ENCODE data around the gene SOX18. TPM values are rescaled to one million over a fixed set of nuclear protein-coding genes. Genes with fewer than 3 reads are reported as not detected.
A peak's percentile ranks its signal among the peaks of the same experiment; 100 is the strongest.

The SOX18 gene
- total and polyA plus RNA-seq, 2 of the 13 experiments (the other 11 are each of a cell fraction or from before 2014, with no cell fraction given), result 1.6 to 1.9 TPM

GRCh38 chr20:64055893-64056638 lies 6.6 kb upstream of the SOX18 start (continued):
- TF ChIP-seq ZUFSP (CRISPR knock-in tag; IDR thresholded peaks at IDR 0.05; ENCODE audit: borderline replicate concordance) (no peak), ZSCAN5A (CRISPR knock-in tag; IDR thresholded peaks at IDR 0.05; ENCODE audit: borderline replicate concordance) (no peak), RCOR2 (CRISPR knock-in tag; IDR thresholded peaks at IDR 0.05) (peak; percentile 98), ZNF800 (CRISPR knock-in tag; IDR thresholded peaks at IDR 0.05) (peak; percentile 80), HNF4G (IDR thresholded peaks at IDR 0.05; ENCODE audit: borderline replicate concordance, low read depth, low read length) (peak; percentile 24; the same call in 1 of the 2 replicates), HNF4G (CRISPR knock-in tag; IDR thresholded peaks at IDR 0.05; ENCODE audit: borderline replicate concordance, low read depth) (peak; percentile 54; the same call in 1 of the 2 replicates), ZNF354B (CRISPR knock-in tag; IDR thresholded peaks at IDR 0.05) (no peak), MEIS1 (CRISPR knock-in tag; IDR thresholded peaks at IDR 0.05; ENCODE audit: borderline replicate concordance) (no peak; the same call in 1 of the 2 replicates), NCOR1 (IDR thresholded peaks at IDR 0.05; ENCODE audit: borderline replicate concordance, low read length) (peak; percentile 22), ZFP36L1 (CRISPR knock-in tag; IDR thresholded peaks at IDR 0.05) (no peak), STAT6 (CRISPR knock-in tag; IDR thresholded peaks at IDR 0.05; ENCODE audit: borderline replicate concordance) (no peak; the same call in 1 of the 2 replicates), ZBTB37 (CRISPR knock-in tag; IDR thresholded peaks at IDR 0.05) (peak; percentile 80), REST (IDR thresholded peaks at IDR 0.05; ENCODE audit: borderline replicate concordance in 1 of 2, low read depth in 1 of 2, low read length in 2 of 2) (no peak), ZNF343 (CRISPR knock-in tag; IDR thresholded peaks at IDR 0.05) (no peak)

Data from HepG2 (cell line).